ENCODE measurements around the gene MOB4. TPM values are rescaled to one million over a fixed set of nuclear protein-coding genes. Genes with fewer than 3 reads are reported as not detected.
"Not testable (repeated sequence)": the region's sequence is repeated elsewhere in the genome, so short reads cannot be mapped to it uniquely, and the experiment has no call there.

MOB4 gene
- total RNA-seq, 2 experiments from 2014 or later: 16.5 to 21.3 TPM

- POLR2A ChIA-PET: interaction anchor here (1.5 to 5.8 kb wide), 3 partner anchors 12 to 190 kb away, joined by 5 to 134 read pairs (median 12); partner anchors contain the start of genes COQ10B, HSPD1, HSPE1 and MARS2
- Mint-ChIP-seq H3K4me3 (peak overlapping the region; percentile 91), H3K36me3 (ENCODE audit: low read depth) (peaks cover 9% of the 10 kb centered on the region), H3K4me1 (ENCODE audit: low read depth) (peaks cover 31% of the 10 kb centered on the region), H3K27me3 (ENCODE audit: low read depth) (no peaks in the 10 kb centered on the region), H3K27ac (peak overlapping the region; percentile 91), H3K9me3 (ENCODE audit: insufficient read depth) (peaks cover 3% of the 10 kb centered on the region)
- no peak for DNase-seq
- ATAC-seq: no peak
- CTCF ChIA-PET: interaction anchor here (2.4 kb wide), 1 partner anchor 14 kb away, joined by 15 read pairs; the partner anchor contains the start of genes HSPD1 and HSPE1
These were observed 1.1 kb upstream of the MOB4 start for GRCh38 chr2:197514754-197515153.

GRCh38 chr2:197515315-197515738, 539 bp upstream of the MOB4 start:
- peaks cover 3% of the 10 kb centered on the region for H3K9me3 Mint-ChIP-seq (ENCODE audit: insufficient read depth)
- no peak for DNase-seq
- CTCF ChIA-PET: interaction anchor here (2.4 kb wide), 1 partner anchor 14 kb away, joined by 15 read pairs; the partner anchor contains the start of genes HSPD1 and HSPE1
- ATAC-seq: peak; percentile 6
- H3K4me3 Mint-ChIP-seq: peak overlapping the region; percentile 91
- H3K27ac Mint-ChIP-seq: peak overlapping the region; percentile 91
- H3K27me3 Mint-ChIP-seq (ENCODE audit: low read depth): no peaks in the 10 kb centered on the region
- H3K4me1 Mint-ChIP-seq (ENCODE audit: low read depth): peaks cover 33% of the 10 kb centered on the region
- POLR2A ChIA-PET: interaction anchor here (0.7 to 5.8 kb wide), 9 partner anchors 10 to 190 kb away, joined by 3 to 134 read pairs (median 5); partner anchors contain the start of genes COQ10B, HSPD1, HSPE1 and MARS2
- H3K36me3 Mint-ChIP-seq (ENCODE audit: low read depth): peaks cover 13% of the 10 kb centered on the region

- POLR2A ChIA-PET: interaction anchor here (0.6 to 5.8 kb wide), 15 partner anchors 8 to 765 kb away, joined by 3 to 134 read pairs (median 4); partner anchors contain the start of genes COQ10B, HSPD1, HSPE1 and MARS2
- DNase-seq (peak; percentile 38), ATAC-seq (peak; percentile 10)
- CTCF ChIA-PET: interaction anchor here (1.4 to 2.4 kb wide), 2 partner anchors 15 to 263 kb away, joined by 3 to 15 read pairs; partner anchors contain the start of genes HSPD1 and HSPE1
- H3K9me3 Mint-ChIP-seq (ENCODE audit: insufficient read depth): peaks cover 3% of the 10 kb centered on the region
- H3K4me1 Mint-ChIP-seq (ENCODE audit: low read depth): peaks cover 34% of the 10 kb centered on the region
- no peaks in the 10 kb centered on the region for H3K27me3 Mint-ChIP-seq (ENCODE audit: low read depth)
- peak overlapping the region; percentile 91 for H3K27ac Mint-ChIP-seq
- peak overlapping the region; percentile 91 for H3K4me3 Mint-ChIP-seq
- H3K36me3 Mint-ChIP-seq (ENCODE audit: low read depth): peaks cover 21% of the 10 kb centered on the region
These were observed 511 bp downstream of the MOB4 start for GRCh38 chr2:197516393-197516761.

DNA sequence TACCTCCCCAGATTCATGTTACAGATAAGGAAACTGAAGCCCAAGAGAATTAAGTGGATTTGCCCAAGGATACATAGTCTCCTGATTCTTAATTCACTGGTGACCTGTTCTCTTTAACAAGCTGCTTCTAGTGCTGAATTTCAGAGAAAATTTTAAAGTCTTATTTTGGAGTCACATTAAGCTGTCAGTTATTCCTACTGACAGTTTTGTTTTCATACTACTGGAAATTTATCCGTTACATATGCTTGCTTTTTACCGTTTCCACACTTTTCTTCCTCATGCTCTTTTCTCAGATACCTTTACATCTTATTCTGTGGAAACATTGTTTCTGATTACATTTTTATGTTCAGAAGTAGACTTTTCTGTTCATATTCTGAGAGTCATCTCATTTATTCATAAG, 1.3 kb downstream of the MOB4 start:
- H3K9me3 Mint-ChIP-seq (ENCODE audit: insufficient read depth): peaks cover 3% of the 10 kb centered on the region
- peak overlapping the region; percentile 91 for H3K4me3 Mint-ChIP-seq
- ATAC-seq: no peak
- no peak overlapping the region for H3K27ac Mint-ChIP-seq
- no peak for DNase-seq
- H3K4me1 Mint-ChIP-seq (ENCODE audit: low read depth): peaks cover 34% of the 10 kb centered on the region
- H3K27me3 Mint-ChIP-seq (ENCODE audit: low read depth): no peaks in the 10 kb centered on the region
- ChIA-PET POLR2A (interaction anchor here (0.6 to 5.8 kb wide), 6 partner anchors 15 to 626 kb away, joined by 3 to 134 read pairs (median 5); partner anchors contain the start of genes COQ10B, HSPD1, HSPE1 and SF3B1), CTCF (interaction anchor here (1.4 to 2.4 kb wide), 2 partner anchors 16 to 262 kb away, joined by 3 to 15 read pairs; partner anchors contain the start of genes HSPD1 and HSPE1)
- H3K36me3 Mint-ChIP-seq (ENCODE audit: low read depth): peaks cover 25% of the 10 kb centered on the region

GRCh38 chr2:197538412-197538811, 22.5 kb downstream of the MOB4 start:
- DNase-seq: no peak
- Mint-ChIP-seq H3K36me3 (ENCODE audit: low read depth) (peaks cover 74% of the 10 kb centered on the region), H3K27ac (no peak overlapping the region), H3K27me3 (ENCODE audit: low read depth) (no peaks in the 10 kb centered on the region), H3K4me3 (no peak overlapping the region), H3K4me1 (ENCODE audit: low read depth) (peaks cover 23% of the 10 kb centered on the region), H3K9me3 (ENCODE audit: insufficient read depth) (no peaks in the 10 kb centered on the region)
- ATAC-seq: no peak
- ChIA-PET POLR2A (no interaction called here), CTCF (interaction anchor here (0.7 kb wide), 1 partner anchor 16 kb away, joined by 3 read pairs; no protein-coding TSS in a partner anchor)

GRCh38 chr2:197539734-197540133, 23.9 kb downstream of the MOB4 start:
- Mint-ChIP-seq H3K9me3 (ENCODE audit: insufficient read depth) (no peaks in the 10 kb centered on the region), H3K4me3 (no peak overlapping the region), H3K27me3 (ENCODE audit: low read depth) (no peaks in the 10 kb centered on the region), H3K27ac (no peak overlapping the region), H3K36me3 (ENCODE audit: low read depth) (peaks cover 69% of the 10 kb centered on the region), H3K4me1 (ENCODE audit: low read depth) (peaks cover 14% of the 10 kb centered on the region)
- ATAC-seq (no peak), DNase-seq (no peak)
- POLR2A ChIA-PET: interaction anchor here (0.9 to 1.0 kb wide), 3 partner anchors 23 to 106 kb away, joined by 3 to 4 read pairs (median 3); no protein-coding TSS in a partner anchor
- CTCF ChIA-PET: interaction anchor here (1.0 kb wide), 1 partner anchor 15 kb away, joined by 3 read pairs; no protein-coding TSS in a partner anchor

DNA sequence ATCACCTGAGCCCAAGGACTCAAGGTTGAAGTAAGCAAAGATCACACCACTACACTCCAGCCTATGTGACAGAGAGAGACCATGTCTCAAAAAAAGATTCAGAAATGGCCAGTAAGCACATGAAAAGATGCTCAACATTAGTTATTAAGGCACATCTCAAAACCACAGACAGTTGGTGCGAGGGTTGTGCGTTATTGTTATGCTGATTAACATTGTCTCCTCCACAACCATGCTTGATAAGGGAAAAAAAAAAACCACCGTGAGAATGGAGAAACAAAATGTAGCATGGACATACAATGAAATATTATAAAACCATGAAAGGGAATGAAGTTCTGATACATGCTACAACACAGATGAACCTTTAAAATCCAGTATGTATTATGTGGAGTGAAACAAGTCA, 27.3 kb downstream of the MOB4 start:
- Mint-ChIP-seq H3K4me1 (ENCODE audit: low read depth) (peaks cover 9% of the 10 kb centered on the region), H3K36me3 (ENCODE audit: low read depth) (peaks cover 63% of the 10 kb centered on the region), H3K27me3 (ENCODE audit: low read depth) (no peaks in the 10 kb centered on the region), H3K4me3 (no peak overlapping the region), H3K27ac (no peak overlapping the region), H3K9me3 (ENCODE audit: insufficient read depth) (no peaks in the 10 kb centered on the region)
- CTCF ChIA-PET: no interaction called here
- DNase-seq (no peak), ATAC-seq (no peak)
- POLR2A ChIA-PET: no interaction called here

DNA sequence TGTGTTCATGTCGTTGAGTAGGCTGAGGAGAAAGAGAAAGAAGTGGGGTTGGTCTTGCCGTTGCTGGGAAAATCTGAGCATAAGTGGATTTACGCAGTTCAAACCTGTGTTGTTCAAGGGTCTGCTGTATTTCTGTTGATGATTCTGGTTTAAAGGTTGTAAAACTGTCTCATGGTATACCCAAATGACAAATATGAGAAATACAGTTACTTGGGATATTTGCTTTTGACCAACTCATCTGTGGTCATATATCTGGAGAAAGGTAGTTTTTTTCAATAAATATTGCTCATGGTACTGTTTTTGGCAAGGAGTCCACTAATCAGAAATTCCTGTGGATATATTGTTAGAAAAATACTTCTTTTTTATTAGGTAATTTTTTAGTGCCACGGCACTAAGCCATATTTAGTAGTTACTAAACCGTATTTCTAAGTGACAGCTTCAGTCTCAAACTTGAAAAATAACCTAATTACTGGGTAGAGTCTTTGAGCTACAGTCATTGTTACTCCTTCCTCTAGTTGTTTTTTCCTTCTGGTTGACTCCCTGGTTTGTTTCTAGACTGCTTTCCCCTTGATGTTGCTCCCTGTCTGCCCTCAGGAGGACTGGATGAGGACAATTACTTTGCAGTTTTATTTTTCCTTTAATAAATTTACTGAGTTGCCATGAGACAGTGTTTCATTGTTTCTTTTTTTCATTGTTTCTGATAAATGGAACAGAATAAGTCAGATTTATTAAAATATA, 31.5 kb downstream of the MOB4 start:
- POLR2A ChIA-PET: interaction anchor here (1.2 kb wide), 1 partner anchor 32 kb away, joined by 3 read pairs; no protein-coding TSS in a partner anchor

GRCh38 chr2:197548582-197548981, 32.7 kb downstream of the MOB4 start:
- no peak overlapping the region for H3K27ac Mint-ChIP-seq
- POLR2A ChIA-PET: no interaction called here

More for the DNA sequence above, 31.5 kb downstream of the MOB4 start:
- ATAC-seq (no peak), DNase-seq (no peak)
- Mint-ChIP-seq H3K27ac (no peak overlapping the region), H3K4me3 (no peak overlapping the region), H3K4me1 (ENCODE audit: low read depth) (no peaks in the 10 kb centered on the region), H3K36me3 (ENCODE audit: low read depth) (peaks cover 54% of the 10 kb centered on the region), H3K27me3 (ENCODE audit: low read depth) (no peaks in the 10 kb centered on the region), H3K9me3 (ENCODE audit: insufficient read depth) (no peaks in the 10 kb centered on the region)
- CTCF ChIA-PET: no interaction called here

DNA sequence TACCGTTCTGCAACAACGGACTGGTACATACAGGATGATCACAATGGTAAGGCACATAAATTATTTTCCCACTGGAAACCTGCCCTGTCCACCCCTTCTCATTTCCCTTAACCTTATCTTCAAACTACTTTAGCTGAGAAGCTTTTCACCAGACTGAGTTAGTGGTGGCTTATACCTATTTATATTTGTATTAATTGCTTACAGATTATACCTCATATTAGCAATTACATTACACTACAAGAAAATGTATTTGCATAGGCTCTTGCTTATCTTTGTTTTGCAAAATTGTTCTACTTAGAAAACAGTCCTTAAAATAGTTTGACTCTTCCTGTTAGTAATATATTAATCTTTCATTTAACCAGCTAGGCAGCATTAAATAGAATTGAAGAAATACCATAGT, 35.4 kb downstream of the MOB4 start:
- H3K4me3 Mint-ChIP-seq; H3K27ac Mint-ChIP-seq; DNase-seq; CTCF ChIA-PET; H3K4me1 Mint-ChIP-seq (ENCODE audit: low read depth); H3K9me3 Mint-ChIP-seq (ENCODE audit: insufficient read depth); ATAC-seq; POLR2A ChIA-PET; H3K27me3 Mint-ChIP-seq (ENCODE audit: low read depth): not testable (repeated sequence)
- H3K36me3 Mint-ChIP-seq (ENCODE audit: low read depth): peaks cover 45% of the 10 kb centered on the region

More at GRCh38 chr2:197548582-197548981, 32.7 kb downstream of the MOB4 start:
- no peaks in the 10 kb centered on the region for H3K4me1 Mint-ChIP-seq (ENCODE audit: low read depth)
- H3K9me3 Mint-ChIP-seq (ENCODE audit: insufficient read depth): no peaks in the 10 kb centered on the region
- DNase-seq: no peak
- H3K36me3 Mint-ChIP-seq (ENCODE audit: low read depth): peaks cover 53% of the 10 kb centered on the region
- H3K27me3 Mint-ChIP-seq (ENCODE audit: low read depth): no peaks in the 10 kb centered on the region
- H3K4me3 Mint-ChIP-seq: no peak overlapping the region
- no peak for ATAC-seq
- CTCF ChIA-PET: no interaction called here

GRCh38 chr2:197555467-197555866, 39.6 kb downstream of the MOB4 start:
- peaks cover 37% of the 10 kb centered on the region for H3K36me3 Mint-ChIP-seq (ENCODE audit: low read depth)
- ATAC-seq (no peak), DNase-seq (no peak)
- no peak overlapping the region for H3K27ac Mint-ChIP-seq
- no peak overlapping the region for H3K4me3 Mint-ChIP-seq
- no peaks in the 10 kb centered on the region for H3K27me3 Mint-ChIP-seq (ENCODE audit: low read depth)
- ChIA-PET POLR2A (no interaction called here), CTCF (no interaction called here)
- no peaks in the 10 kb centered on the region for H3K4me1 Mint-ChIP-seq (ENCODE audit: low read depth)
- H3K9me3 Mint-ChIP-seq (ENCODE audit: insufficient read depth): no peaks in the 10 kb centered on the region

DNA sequence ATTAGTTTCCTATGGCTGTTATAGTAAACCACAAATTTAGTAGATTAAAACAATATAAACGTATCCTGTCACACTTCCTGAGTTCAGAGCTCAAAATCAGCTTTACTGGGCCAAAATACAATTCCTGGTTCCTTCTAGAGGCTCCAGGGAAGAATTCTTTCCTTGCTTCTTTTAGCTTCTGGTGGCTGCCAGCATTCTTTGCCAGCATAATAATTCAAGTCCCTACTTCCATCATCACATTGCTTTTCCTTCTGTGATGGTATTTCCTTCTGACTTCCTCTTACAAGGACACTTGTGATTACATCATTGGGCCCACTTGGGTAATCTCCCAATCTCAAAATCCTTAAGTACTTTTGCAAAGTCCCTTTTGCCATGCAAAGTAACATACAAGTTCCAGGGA, 40.6 kb downstream of the MOB4 start:
- ChIA-PET CTCF (no interaction called here), POLR2A (no interaction called here)
- ATAC-seq (no peak), DNase-seq (no peak)
- no peak overlapping the region for H3K4me3 Mint-ChIP-seq
- peak overlapping the region; percentile 41 for H3K27ac Mint-ChIP-seq
- H3K9me3 Mint-ChIP-seq (ENCODE audit: insufficient read depth): no peaks in the 10 kb centered on the region
- no peaks in the 10 kb centered on the region for H3K4me1 Mint-ChIP-seq (ENCODE audit: low read depth)
- no peaks in the 10 kb centered on the region for H3K27me3 Mint-ChIP-seq (ENCODE audit: low read depth)
- H3K36me3 Mint-ChIP-seq (ENCODE audit: low read depth): peaks cover 42% of the 10 kb centered on the region

Measured in activated CD8-positive, alpha-beta T cell treated with anti-CD3 and anti-CD28 coated beads, Interleukin-2, amount 10 ng/mL, durations not matched to agents 7 days and 5 days (primary cell).